ENCODE data around the gene VDAC1.

VDAC1 gene

DNA sequence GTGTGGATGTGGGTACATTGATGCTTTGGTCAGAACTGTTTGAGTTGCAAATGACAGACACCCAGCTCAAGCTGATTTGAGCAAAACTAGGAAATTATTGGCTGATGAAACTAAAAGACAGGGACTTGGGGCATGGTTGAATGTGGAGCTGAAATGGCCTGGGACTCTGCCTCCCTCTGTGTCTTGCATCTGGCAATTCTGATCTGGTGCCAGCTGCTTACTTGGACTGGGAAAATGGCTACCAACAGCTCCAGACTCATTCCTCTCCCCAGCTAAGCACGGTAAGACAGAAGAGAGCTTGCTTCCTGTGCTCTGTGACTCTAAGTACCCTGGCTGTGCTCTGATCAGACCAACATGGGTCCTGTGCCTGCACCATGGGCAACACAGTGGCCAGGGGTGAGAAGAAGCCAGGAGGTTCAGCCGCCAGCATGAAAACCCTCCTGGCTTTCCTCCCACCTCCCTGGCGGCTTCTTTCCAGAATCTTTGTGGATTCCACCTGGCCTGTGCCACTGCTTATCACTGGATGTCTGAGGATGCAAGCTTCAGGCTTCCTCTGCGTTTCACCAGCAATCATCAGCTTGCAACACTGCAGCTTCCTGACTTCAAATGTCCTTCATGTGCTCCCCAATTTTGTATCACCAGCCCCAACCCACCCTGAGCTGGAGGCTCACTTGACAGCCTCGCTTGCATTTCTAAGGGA, 80.4 kb downstream of the VDAC1 start:
- DNase-seq, result peak; percentile 80

DNA sequence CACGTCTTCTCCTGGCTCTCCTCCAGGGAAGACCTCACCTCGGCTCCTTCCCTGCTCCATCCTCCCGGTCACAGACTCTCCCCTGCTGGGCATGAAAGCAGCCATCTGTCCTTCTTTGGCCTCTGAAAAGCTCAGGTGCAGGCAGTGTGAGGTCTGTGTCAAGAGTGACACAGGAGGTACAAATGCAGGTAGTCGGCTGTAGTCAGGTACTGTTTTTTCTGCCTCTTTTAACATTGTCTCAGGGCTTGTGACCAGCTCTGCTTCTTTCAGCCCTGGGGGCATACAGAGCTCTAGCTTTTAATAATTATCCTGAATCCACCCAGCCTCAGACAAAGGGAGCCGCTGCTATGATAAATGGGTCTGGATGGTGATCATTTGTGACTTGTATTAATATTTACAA, 82.8 kb downstream of the VDAC1 start:
- DNase-seq, result peak; percentile 44
